Measurements from ENCODE around the gene NALF2. TPM values are rescaled to one million over a fixed set of nuclear protein-coding genes. Genes with fewer than 3 reads are reported as not detected.

The NALF2 gene
- total RNA-seq, 2 donors from 2014 or later = 0.66 to 1.0 TPM

GRCh38 chrX:69489625-69490024 is 14.5 kb upstream of the NALF2 start:
- no peaks in the 10 kb centered on the region for H3K4me1 ChIP-seq
- DNase-seq = no peak
- no peak for ATAC-seq
- no peak for TF ChIP-seq CTCF (IDR thresholded peaks at IDR 0.05)
- H3K9me3 ChIP-seq = no peaks in the 10 kb centered on the region
- no peaks in the 10 kb centered on the region for H3K27me3 ChIP-seq
- intact Hi-C loops (cut with DNase I) = loop anchor here (10.0 kb wide), 1 partner anchor 605 kb away; no protein-coding TSS in a partner anchor
- no peak overlapping the region for H3K27ac ChIP-seq
- no peak overlapping the region for H3K4me3 ChIP-seq
- no peaks in the 10 kb centered on the region for H3K36me3 ChIP-seq (replicated peaks in 1 of 2; ENCODE audit: insufficient read depth in 1 of 2, low read depth in 2 of 2)

- ATAC-seq (no peak), DNase-seq (peak; percentile 43 to 65 (median 52))
- Histone ChIP-seq H3K4me1 (no peaks in the 10 kb centered on the region), H3K9me3 (no peaks in the 10 kb centered on the region), H3K4me3 (no peak overlapping the region), H3K36me3 (replicated peaks in 1 of 2; ENCODE audit: insufficient read depth in 1 of 2, low read depth in 2 of 2) (no peaks in the 10 kb centered on the region), H3K27me3 (no peaks in the 10 kb centered on the region), H3K27ac (no peak overlapping the region)
- 2 to 3% methylated on average over 5 of the region's 5 CpGs for WGBS, 2 donors
- TF ChIP-seq CTCF (IDR thresholded peaks at IDR 0.05) = peak; percentile 14 to 68 (median 50)
- no peak for TF ChIP-seq POLR2A (IDR thresholded peaks at IDR 0.05)
- intact Hi-C loops (cut with DNase I) = loop anchor here (10.0 kb wide), 1 partner anchor 602 kb away; no protein-coding TSS in a partner anchor
Measured at GRCh38 chrX:69493193-69493592, 10.9 kb upstream of the NALF2 start.

- Histone ChIP-seq H3K4me1 (no peaks in the 10 kb centered on the region), H3K27me3 (no peaks in the 10 kb centered on the region), H3K4me3 (no peak overlapping the region), H3K36me3 (replicated peaks in 1 of 2; ENCODE audit: insufficient read depth in 1 of 2, low read depth in 2 of 2) (no peaks in the 10 kb centered on the region), H3K27ac (no peak overlapping the region), H3K9me3 (no peaks in the 10 kb centered on the region)
- DNase-seq = no peak
- WGBS, 2 donors = 50 to 77% methylated on average over 1 of the region's 1 CpG
- no peak for ATAC-seq
- intact Hi-C loops (cut with DNase I) = loop anchor here (10.0 kb wide), 1 partner anchor 601 kb away; no protein-coding TSS in a partner anchor
- TF ChIP-seq POLR2A (IDR thresholded peaks at IDR 0.05) = no peak
- no peak for TF ChIP-seq CTCF (IDR thresholded peaks at IDR 0.05)
Measured at GRCh38 chrX:69493766-69494165, 10.4 kb upstream of the NALF2 start.

- no peaks in the 10 kb centered on the region for H3K27me3 ChIP-seq
- WGBS, 2 donors = 25 to 57% methylated on average over 1 of the region's 1 CpG
- no peaks in the 10 kb centered on the region for H3K4me1 ChIP-seq
- no peaks in the 10 kb centered on the region for H3K9me3 ChIP-seq
- ATAC-seq = no peak
- no peak for TF ChIP-seq POLR2A (IDR thresholded peaks at IDR 0.05)
- no peak for TF ChIP-seq CTCF (IDR thresholded peaks at IDR 0.05)
- H3K27ac ChIP-seq = no peak overlapping the region
- no peak overlapping the region for H3K4me3 ChIP-seq
- no peak for DNase-seq
- intact Hi-C loops (cut with DNase I) = loop anchor here (10.0 kb wide), 1 partner anchor 599 kb away; no protein-coding TSS in a partner anchor
- no peaks in the 10 kb centered on the region for H3K36me3 ChIP-seq (replicated peaks in 1 of 2; ENCODE audit: insufficient read depth in 1 of 2, low read depth in 2 of 2)
Measured at GRCh38 chrX:69496183-69496582, 7.9 kb upstream of the NALF2 start.

GRCh38 chrX:69501429-69501828 is 2.7 kb upstream of the NALF2 start:
- H3K4me3 ChIP-seq = no peak overlapping the region
- intact Hi-C loops (cut with DNase I) = no loop called here
- H3K27me3 ChIP-seq = no peaks in the 10 kb centered on the region
- DNase-seq = peak; percentile 34 to 68 (median 66)
- TF ChIP-seq CTCF (IDR thresholded peaks at IDR 0.05) (no peak), POLR2A (IDR thresholded peaks at IDR 0.05) (no peak)
- H3K27ac ChIP-seq = no peak overlapping the region
- ATAC-seq = no peak
- no peaks in the 10 kb centered on the region for H3K9me3 ChIP-seq
- H3K4me1 ChIP-seq = peaks cover 9% of the 10 kb centered on the region
- no peaks in the 10 kb centered on the region for H3K36me3 ChIP-seq (replicated peaks in 1 of 2; ENCODE audit: insufficient read depth in 1 of 2, low read depth in 2 of 2)
- 11 to 14% methylated on average over 3 of the region's 3 CpGs for WGBS, 2 donors

All from body of pancreas (tissue), 4 donors.